ENCODE results near the gene MCAM.
A peak's percentile ranks its signal among the peaks of the same experiment; 100 is the strongest.

Gene MCAM

DNA sequence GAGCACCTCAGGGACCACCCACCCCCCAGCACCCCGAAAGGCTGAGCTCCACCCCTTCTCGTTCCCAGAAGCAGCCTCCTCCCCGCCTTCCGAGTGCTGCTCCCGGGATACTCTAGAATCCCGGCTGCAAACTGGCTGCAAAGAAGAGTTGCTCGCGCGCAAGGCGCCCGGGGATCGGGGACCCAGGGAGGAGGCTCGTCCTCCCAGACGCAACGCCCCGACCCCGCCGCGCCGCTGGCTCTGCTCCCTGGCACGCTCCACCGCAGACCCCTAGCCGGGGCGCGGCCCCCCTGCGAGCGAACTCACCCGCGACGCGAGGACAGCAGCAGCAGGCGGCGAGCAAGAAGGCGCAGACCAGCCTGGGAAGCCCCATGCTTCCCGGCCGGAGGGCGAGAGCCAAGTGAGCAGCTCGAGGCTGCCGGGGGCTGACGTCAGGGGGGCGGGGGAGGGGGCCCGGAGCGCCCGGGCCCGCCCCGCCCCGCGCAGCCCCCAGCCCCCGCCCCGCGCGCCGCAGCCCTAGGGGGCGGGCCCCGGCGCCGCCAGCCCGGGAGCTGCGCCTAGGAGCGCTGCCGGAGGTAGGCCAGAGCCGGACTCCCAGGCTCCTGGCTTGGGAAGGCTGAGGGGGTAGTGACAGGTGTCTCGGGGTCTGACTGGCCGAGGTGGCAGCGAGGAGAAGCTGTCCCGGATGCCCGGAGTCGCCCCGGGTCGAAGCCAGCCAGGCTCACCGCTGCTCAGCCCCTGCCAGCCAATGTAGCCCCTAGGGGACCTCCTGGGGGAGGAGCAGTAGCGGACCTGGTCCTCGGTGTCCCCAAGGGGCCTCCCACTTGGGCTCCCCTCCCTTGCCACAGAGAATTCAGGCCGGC, at the start of gene MCAM:
TSS of gene MCAM (minus strand) at position 402 of the 863 bp plus-strand sequence. CDS start at position 373, 29 bp downstream.
- no peak for DNase-seq (ENCODE audit: low spot score)

DNA sequence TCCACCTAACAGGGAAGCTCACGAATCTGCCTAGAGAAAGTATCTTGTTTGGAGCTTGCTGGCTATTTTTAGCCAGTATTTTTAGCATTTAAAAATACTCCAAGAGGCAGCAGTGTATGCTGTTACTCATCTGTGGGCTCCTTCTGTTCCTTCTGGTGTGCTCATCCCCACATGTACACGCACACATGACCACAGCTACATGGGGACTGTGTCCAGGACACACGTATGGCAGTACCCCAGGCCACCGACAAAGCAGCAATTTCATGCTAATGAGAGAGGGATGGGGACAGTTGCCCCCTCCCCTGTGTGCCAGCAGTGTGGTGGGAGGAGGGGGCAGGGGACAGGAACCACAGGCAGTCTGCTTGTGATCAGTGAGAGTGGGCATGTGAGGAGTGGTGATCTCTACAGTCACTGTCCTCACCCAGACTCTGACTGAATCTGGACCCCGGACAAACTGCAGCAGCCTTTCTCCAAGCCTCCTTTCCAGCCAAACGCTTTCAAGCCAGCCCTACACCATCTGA, 48.2 kb upstream of the MCAM start:
- no peak for DNase-seq (ENCODE audit: low spot score)

- peak; percentile 34 for DNase-seq (ENCODE audit: low spot score)
Observed at GRCh38 chr11:119363851-119364590, 47.1 kb upstream of the MCAM start.

DNA sequence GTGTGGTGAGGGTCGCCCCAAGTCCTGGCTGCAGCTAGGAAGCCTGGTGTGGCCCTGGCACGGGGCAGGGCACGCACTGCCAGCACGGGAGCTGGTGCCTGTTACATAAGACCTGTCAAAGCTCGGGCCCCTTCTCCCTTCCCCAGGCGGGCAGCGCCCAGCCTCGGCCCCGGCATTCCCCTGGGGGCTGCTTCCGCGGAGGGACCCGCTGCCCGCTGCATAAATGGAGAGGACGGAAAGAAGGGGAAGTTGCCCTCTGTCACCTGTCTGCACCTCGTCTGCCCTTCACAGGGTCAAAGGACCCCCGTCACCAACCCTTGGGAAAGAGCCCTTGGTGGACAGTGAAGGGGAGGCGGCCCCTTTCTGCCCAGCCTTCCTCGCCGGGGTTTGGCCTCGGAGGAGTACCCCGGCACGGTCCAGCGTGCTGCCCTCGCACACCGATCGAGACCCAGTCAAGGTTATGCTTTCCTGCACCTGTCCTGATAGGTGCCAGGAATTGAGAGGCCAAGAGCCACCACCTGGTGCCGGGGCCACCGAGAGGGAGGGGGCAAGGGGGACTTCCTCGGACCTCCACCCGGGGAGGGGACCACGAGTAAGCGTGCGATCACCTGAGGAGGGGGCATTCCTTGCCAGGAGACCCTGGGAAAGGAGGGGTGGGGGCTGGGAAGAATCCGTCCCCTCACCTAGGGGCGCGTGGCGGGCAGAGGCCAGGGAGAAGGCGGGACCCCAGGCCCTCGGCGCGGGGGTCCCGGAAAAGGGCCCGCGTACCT, 46.3 kb upstream of the MCAM start:
- DNase-seq (ENCODE audit: low spot score), result no peak

- no peak for DNase-seq (ENCODE audit: low spot score)
Observed at GRCh38 chr11:119362741-119363080, 45.8 kb upstream of the MCAM start.

GRCh38 chr11:119361941-119362725, 45.2 kb upstream of the MCAM start:
- DNase-seq (ENCODE audit: low spot score), result no peak

- DNase-seq (ENCODE audit: low spot score), result no peak
Observed at GRCh38 chr11:119361056-119361787, 44.3 kb upstream of the MCAM start.

DNA sequence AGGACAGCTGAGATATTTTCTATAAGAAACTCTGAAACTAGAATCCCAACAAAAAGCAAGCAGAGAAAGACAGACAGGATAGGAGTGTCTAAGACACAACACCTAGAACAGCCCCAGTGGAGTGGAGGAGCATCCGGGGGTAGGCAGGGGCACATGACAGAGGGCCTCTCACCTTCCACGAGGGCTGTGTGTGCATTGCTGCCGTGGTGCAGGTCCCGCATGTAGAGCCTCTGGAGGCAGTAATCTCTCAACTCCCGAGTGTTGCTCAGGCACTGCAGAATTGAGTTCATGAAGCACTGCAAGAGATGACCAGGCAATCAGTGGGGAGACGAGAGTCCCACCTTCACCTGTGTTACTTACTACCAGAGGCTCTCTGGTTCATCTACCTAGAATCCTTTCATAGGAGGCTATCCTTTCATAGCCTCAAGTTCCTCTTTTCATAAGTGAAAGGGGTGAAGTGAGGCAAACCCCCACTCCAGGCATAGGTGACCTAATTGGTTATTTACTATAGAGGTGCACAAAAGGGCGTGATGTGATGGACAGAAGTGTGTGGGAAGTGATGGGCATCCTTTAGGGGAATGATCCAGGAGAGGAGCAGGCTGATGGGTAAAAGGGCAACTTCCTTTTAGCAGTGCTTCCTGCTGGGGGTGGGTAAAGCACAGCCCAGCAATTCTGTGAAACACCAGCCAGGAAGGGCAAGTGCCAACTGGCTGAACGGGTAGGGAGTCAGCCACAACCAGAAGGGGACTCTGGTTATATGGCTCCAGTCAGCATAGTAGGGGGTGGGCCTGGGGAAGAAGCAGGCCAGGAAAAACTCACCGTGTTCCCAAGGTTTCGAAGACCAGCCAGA, 42.7 kb upstream of the MCAM start:
- DNase-seq (ENCODE audit: low spot score), result no peak

GRCh38 chr11:119357074-119357473, 40.1 kb upstream of the MCAM start:
- no peak for DNase-seq (ENCODE audit: low spot score)

DNA sequence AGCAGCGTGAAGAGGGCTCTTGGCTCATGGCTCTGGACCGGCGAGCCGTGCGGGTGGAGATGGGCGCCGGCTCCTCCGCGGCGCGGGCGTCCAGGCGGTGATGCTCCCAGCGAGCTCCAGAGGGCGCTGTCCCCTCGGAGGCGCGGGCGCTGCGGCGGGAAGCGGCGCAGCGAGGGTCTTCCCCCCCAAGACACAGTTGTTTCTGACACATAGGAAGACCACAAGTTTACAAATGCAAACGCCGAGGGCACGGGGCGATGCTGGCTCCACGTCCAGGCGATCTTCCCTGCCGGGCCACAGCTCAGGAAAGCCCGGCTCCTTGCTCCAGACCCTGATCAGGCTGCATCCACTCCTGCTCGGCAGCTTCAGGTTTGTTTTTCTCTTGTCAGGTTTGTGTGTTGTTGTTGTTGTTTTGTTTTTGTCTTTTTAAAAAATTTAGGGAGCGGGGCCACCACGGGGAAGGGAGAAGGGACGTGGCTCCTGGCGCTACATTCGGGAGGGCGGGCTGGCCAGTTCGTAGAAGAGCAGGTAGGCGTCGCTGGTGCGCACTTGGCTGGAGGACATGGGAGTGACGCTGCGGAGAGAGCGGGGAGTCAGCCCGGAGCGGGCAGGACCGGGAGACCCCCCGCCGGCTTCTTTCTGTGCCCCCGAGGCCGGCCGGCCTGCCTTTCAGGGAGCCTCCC, 39.6 kb upstream of the MCAM start:
- peak; percentile 61 for DNase-seq (ENCODE audit: low spot score)

GRCh38 chr11:119355091-119355843, 38.3 kb upstream of the MCAM start:
- DNase-seq (ENCODE audit: low spot score), result no peak

- DNase-seq (ENCODE audit: low spot score), result no peak
Observed at GRCh38 chr11:119352857-119353260, 35.9 kb upstream of the MCAM start.

- no peak for DNase-seq (ENCODE audit: low spot score)
Observed at GRCh38 chr11:119351232-119351631, 34.3 kb upstream of the MCAM start.

DNA sequence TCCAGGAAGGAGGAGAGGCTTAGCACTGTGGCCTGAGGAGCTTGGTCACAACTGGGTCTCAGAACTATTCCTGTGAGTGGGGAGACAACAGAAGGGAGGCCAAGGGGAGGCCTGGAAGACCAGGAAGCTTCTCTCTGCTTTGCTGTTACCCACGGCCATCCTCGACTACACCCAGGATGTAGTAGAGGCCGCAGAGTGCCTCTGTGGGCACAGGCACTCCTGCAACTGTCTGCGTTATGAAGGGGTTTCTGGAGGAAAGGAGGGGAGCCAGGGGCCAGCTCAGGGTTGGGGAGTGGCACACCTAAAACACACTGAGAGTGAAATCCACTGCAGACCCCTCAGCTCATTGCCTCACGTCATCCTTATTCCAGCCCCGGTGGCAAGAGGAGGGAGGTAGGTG, 33.4 kb upstream of the MCAM start:
- no peak for DNase-seq (ENCODE audit: low spot score)

GRCh38 chr11:119347940-119348605, 31.1 kb upstream of the MCAM start:
- DNase-seq (ENCODE audit: low spot score), result no peak

DNA sequence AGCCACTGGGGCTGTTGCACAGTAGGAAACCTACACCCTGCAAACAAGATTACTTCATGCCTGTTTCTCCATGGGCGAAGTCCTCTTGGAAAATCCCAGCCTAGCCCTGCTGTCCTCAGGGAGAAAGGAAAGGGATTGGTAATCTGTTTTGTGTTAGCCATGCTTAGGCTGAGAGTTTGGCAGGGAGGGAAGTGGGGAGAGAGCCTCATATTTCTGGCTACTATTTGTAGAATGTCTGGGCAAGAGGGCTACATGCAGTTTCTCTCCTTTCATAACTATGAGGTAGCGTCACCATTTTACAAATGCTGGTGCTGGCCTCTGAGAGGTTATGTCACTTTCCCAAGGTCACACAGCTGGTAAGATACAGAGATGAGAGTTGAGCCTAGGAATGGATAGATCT, 30.3 kb upstream of the MCAM start:
- no peak for DNase-seq (ENCODE audit: low spot score)

GRCh38 chr11:119346605-119347004, 29.7 kb upstream of the MCAM start, which contains the start of gene MFRP:
Gene MFRP, minus strand, starts transcription at chr11:119346705. Its CDS starts 192 bp downstream, at chr11:119346513.
- DNase-seq (ENCODE audit: low spot score), result no peak

DNA sequence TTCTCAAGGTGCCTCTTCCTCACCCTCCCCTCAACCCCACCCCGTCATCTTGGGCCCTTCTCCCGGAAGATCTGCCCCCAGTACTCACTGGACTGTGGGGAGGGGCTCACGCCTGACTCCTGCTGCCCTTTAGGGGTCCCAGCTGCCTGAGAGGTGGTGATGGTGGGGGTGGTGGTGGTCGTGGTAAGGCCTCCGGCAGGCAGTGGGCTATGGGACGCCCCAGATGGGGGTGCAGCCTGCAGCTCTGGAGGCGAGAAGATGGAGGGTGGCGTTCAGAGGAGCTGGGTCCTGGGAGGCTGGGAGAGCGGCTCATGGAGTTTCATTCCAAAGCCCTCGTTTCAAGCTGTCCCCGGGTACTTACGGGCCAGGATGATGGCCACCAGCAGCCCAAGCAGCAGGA, 28.8 kb upstream of the MCAM start:
- DNase-seq (ENCODE audit: low spot score), result no peak
